ENCODE data around the gene ZNF516. TPM values are rescaled to one million over a fixed set of nuclear protein-coding genes. Genes with fewer than 3 reads are reported as not detected.

Gene ZNF516
- total and polyA plus RNA-seq, 10 of the 15 experiments (the other 5 are each of a cell fraction or from before 2014, with no cell fraction given) = 2.0 to 32.0 (median 8.3) TPM

DNA sequence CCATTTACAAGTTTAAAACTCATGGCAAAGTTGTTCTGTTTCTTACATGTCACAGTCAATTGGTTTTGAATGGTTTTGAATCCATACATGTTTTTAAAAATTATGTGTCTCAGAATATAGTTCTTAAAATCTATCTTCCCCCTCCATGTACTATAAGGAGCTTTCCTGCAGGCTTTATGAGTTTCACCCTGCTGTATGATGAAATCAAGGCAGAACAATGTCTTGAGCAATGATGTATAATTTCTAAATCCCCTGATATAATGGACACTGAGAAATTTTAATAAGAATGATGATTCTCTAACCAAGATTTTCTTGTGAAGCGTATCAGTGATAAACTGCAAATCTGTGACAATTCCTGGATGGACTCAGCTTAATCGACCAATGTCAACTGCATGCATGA is 10.6 kb upstream of the ZNF516 start:
- H3K4me2 ChIP-seq (ENCODE audit: control insufficient read depth, insufficient read depth) = no peak overlapping the region
- BruUV-seq (replicated peaks) = no TSS peak

More for the DNA sequence above, 10.6 kb upstream of the ZNF516 start:
- ChIA-PET POLR2A (no interaction called here), SMC1A (ENCODE audit: uncharacterized antibody, unreplicated experiment) (no interaction called here), CTCF (no interaction called here), RAD21 (ENCODE audit: unreplicated experiment) (no interaction called here)
- Histone ChIP-seq H3K27me3 (replicated peaks in 1 of 2; ENCODE audit: control insufficient read depth in 2 of 2, insufficient read depth in 2 of 2, low read length in 1 of 2) (no peaks in the 10 kb centered on the region; a peak in 1 of 4 replicates), H3K9ac (ENCODE audit: control insufficient read depth, insufficient read depth, low read length) (no peak overlapping the region), H3K4me1 (ENCODE audit: control insufficient read depth, insufficient read depth, low read length) (no peaks in the 10 kb centered on the region; the same call in 1 of the 2 replicates), H3K36me3 (ENCODE audit: control insufficient read depth in 2 of 2, insufficient read depth in 2 of 2, low read length in 1 of 2) (no peaks in the 10 kb centered on the region), H3K79me2 (ENCODE audit: control insufficient read depth, insufficient read depth, low read length) (no peaks in the 10 kb centered on the region), H3K9me3 (replicated peaks; ENCODE audit: control insufficient read depth, insufficient read depth, low read length) (no peaks in the 10 kb centered on the region), H2AFZ (ENCODE audit: control insufficient read depth, low read depth, low read length) (no peak overlapping the region), H4K20me1 (ENCODE audit: control insufficient read depth, insufficient read depth) (no peaks in the 10 kb centered on the region), H3K4me3 (no peak overlapping the region), H3K27ac (ENCODE audit: control insufficient read depth, insufficient read depth) (no peak overlapping the region)
- TF ChIP-seq, protein P1, sequence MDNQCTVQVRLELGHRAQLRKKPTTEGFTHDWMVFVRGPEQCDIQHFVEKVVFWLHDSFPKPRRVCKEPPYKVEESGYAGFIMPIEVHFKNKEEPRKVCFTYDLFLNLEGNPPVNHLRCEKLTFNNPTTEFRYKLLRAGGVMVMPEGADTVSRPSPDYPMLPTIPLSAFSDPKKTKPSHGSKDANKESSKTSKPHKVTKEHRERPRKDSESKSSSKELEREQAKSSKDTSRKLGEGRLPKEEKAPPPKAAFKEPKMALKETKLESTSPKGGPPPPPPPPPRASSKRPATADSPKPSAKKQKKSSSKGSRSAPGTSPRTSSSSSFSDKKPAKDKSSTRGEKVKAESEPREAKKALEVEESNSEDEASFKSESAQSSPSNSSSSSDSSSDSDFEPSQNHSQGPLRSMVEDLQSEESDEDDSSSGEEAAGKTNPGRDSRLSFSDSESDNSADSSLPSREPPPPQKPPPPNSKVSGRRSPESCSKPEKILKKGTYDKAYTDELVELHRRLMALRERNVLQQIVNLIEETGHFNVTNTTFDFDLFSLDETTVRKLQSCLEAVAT (IDR thresholded peaks at IDR 0.05) = no peak
- TF ChIP-seq, protein P2, sequence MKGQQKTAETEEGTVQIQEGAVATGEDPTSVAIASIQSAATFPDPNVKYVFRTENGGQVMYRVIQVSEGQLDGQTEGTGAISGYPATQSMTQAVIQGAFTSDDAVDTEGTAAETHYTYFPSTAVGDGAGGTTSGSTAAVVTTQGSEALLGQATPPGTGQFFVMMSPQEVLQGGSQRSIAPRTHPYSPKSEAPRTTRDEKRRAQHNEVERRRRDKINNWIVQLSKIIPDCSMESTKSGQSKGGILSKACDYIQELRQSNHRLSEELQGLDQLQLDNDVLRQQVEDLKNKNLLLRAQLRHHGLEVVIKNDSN (IDR thresholded peaks at IDR 0.05; ENCODE audit: borderline replicate concordance, extremely low read length, insufficient read depth, low read depth, low read length) = no peak
- TF ChIP-seq ZNF217 (IDR thresholded peaks at IDR 0.05) (no peak), EP300 (IDR thresholded peaks at IDR 0.05; ENCODE audit: borderline replicate concordance in 1 of 2, control insufficient read depth in 1 of 2, low read depth in 2 of 2, low read length in 2 of 2) (no peak), SRF (IDR thresholded peaks at IDR 0.05; ENCODE audit: low read depth in 2 of 2, low read length in 2 of 2) (no peak), WRNIP1 (IDR thresholded peaks at IDR 0.05; ENCODE audit: borderline replicate concordance, low read depth, low read length) (no peak), SREBF1 (IDR thresholded peaks at IDR 0.05; ENCODE audit: low read length) (no peak), NR2C2 (IDR thresholded peaks at IDR 0.05; ENCODE audit: borderline replicate concordance, control insufficient read depth, insufficient read length, low read depth) (no peak), MYB (IDR thresholded peaks at IDR 0.05; ENCODE audit: borderline replicate concordance, low read depth, low read length) (no peak), JUNB (IDR thresholded peaks at IDR 0.05) (no peak), RFX5 (IDR thresholded peaks at IDR 0.05; ENCODE audit: low read depth, low read length) (no peak)
- ATAC-seq (no peak), FAIRE-seq (no peak), DNase-seq (ENCODE audit: low read depth, low spot score) (no peak)
- in situ Hi-C loops (cut with MboI) = no loop called here
- intact Hi-C loops (cut with micrococcal nuclease; ENCODE audit: unreplicated experiment) = no loop called here
- WGBS (ENCODE audit: insufficient coverage, insufficient replicate concordance, low lambda C conversion rate, missing lambda C conversion rate) = 70% methylated on average over 2 of the region's 2 CpGs

Data from GM12878 (cell line).